GM21367 (cell line): ENCODE results near the gene CKS1B.

Source experiments
- ATAC-seq: cut with Tn5 transposase; IDR thresholded peaks from one replicate; pipeline ENCODE4 v1.9.1; 2021; ENCODE audit not compliant: unreplicated experiment

The CKS1B gene

GRCh38 chr1:155012776-155013602, 38.5 kb downstream of the CKS1B start:
- no peak for ATAC-seq

- no peak for ATAC-seq
Observed at GRCh38 chr1:155013632-155014031, 39.2 kb downstream of the CKS1B start.

DNA sequence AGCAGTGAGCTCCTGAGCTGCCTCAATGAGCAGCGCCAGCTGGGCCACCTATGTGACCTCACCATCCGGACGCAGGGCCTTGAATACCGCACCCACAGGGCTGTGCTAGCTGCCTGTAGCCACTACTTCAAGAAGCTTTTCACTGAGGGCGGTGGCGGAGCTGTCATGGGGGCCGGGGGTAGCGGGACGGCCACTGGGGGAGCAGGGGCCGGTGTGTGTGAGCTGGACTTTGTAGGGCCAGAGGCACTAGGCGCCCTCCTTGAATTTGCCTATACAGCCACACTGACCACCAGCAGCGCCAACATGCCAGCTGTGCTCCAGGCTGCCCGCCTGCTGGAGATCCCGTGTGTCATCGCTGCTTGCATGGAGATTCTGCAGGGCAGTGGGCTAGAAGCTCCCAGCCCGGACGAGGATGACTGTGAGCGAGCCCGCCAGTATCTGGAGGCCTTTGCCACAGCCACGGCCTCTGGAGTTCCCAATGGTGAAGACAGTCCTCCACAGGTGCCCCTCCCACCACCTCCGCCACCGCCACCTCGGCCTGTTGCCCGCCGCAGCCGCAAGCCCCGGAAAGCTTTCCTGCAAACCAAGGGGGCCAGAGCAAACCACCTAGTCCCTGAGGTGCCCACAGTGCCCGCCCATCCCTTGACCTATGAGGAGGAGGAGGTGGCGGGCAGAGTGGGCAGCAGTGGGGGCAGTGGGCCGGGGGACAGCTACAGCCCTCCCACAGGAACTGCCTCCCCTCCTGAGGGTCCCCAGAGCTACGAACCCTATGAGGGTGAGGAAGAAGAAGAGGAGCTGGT, 40.4 kb downstream of the CKS1B start:
- no peak for ATAC-seq

- no peak for ATAC-seq
Observed at GRCh38 chr1:155015527-155016230, 41.2 kb downstream of the CKS1B start.

- ATAC-seq, result no peak
Observed at GRCh38 chr1:155016231-155016831, 41.9 kb downstream of the CKS1B start.

- ATAC-seq, result peak; percentile 57
Observed at GRCh38 chr1:155017041-155017945, 42.8 kb downstream of the CKS1B start.

DNA sequence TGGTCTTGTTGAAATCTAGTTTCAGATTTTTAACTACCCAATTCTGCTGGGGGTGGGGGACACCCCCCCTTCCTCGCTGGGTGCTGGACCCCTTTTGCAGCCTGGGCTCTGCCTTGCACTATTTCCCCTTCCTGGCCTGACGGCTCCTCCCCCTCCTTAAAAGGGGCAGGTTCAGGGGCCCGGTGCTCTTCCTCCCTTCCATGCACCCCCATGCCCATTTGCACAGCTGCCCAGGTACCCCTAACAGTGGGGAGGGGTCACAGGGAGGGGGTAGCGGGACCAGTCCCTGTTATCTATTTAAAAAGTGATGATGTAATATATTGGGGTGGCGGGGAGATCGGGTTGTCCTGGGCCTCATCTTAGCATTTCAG, 43.5 kb downstream of the CKS1B start:
- ATAC-seq, result no peak

GRCh38 chr1:155018617-155019348, 44.3 kb downstream of the CKS1B start:
- ATAC-seq, result no peak

- ATAC-seq, result no peak
Observed at GRCh38 chr1:155019377-155020245, 45.1 kb downstream of the CKS1B start.

DNA sequence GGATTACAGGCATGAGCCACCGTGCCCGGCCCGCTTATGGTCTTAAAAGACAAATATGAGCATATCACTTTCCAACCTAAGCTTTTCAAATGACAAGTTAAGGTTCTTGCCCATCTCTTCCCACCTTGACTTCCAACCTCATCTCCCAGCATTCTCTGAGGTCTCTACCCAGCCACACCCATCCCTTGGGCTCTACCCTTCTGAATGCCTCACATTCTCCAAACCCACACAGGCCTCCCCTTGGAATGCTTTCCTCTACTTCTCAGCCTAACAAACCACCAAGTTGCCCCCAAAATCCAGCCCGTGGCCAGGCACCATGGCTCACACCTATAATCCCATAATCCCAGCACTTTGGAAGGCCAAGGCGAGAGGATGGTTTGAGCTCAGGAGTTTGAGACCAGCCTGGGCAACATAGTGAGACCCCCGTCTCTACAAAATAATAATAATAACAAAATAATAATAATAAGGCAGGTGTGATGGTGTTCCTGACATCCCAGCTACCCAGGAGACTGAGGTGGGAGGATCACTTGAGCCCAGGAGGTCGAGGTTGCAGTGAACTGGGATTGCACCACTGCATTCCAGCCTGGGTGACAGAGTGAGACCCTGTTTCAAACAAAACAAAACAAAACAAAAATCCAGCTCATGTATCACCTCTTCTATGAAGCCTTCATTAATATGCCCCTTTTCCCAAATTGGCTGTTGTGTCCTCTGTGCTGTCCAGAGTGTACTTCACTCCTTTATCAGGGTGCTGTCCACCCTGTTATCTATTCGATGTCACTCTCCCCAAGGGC, 47.9 kb downstream of the CKS1B start:
- no peak for ATAC-seq

DNA sequence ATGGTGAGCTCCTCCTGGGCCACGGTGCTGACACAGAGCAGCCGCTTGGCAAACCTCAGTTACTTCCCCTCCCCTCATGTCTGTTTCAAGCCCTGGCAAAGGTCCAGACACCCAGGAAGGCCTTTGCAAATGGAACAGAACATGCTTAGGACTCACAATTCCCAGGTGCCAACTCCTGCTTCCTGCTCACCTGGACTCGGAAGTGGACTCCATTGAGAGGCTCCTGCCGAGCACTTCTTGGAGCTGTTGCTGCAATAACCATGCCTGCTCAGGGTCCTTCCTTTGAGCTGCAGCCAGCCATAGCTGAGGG, 48.4 kb downstream of the CKS1B start:
- ATAC-seq, result no peak

DNA sequence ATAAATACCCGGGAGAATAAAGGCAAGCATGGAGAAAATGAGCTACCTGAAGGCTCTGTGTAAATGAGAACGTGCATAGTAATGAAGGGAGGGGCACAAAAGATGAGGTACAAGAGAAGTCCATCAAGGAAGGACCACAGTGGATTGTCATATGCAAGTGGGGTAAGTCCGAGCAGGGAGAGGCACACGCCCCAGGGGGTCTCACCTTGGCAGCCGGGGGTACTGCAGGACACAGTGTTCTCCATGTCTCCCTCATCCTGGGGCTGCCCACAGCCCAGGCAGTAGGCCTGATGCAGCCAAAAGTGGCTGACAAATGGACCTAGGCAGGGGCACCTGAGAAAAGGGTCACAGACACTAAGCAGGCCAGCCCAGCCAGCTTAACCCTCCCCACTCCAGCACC, 49.1 kb downstream of the CKS1B start:
- ATAC-seq, result no peak

DNA sequence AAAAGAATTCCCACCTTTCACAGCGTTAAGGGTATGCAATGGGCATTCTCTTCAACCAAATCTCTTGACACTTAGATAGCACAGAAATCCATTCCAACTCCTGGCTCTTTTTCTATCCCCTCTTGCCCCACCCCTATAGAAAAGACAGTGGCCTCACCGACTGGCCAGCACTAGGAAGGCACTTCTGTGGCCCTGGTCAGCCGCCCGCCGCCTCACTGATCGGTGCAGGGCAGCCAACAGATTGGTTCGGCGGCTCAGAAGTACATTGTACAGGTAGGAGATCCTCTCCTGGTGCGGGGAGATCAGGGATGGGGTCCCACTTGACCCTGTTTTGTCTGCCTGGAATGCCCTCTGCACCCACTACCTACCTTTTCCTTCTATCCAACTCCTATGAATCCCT, 49.8 kb downstream of the CKS1B start:
- ATAC-seq, result no peak

DNA sequence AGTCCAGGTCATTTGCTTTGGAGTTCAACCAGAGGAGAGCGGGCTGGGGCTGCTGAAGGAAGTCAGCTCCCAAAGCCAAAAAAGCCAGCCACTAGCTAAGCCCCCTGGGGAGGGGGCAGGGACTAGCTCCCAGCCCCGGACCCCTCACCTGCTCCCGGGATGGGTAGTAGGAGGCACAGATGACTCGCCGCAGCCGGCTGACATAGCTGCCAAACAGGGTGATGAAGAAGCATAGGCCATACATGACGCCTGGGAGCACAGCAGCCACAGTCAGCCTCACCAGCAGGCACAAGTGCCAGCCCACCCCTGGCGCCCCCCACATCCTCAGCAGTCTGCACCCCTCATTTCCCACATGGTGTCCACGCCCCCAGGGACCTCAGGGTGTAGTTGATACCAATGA, 51.7 kb downstream of the CKS1B start:
- ATAC-seq, result no peak

DNA sequence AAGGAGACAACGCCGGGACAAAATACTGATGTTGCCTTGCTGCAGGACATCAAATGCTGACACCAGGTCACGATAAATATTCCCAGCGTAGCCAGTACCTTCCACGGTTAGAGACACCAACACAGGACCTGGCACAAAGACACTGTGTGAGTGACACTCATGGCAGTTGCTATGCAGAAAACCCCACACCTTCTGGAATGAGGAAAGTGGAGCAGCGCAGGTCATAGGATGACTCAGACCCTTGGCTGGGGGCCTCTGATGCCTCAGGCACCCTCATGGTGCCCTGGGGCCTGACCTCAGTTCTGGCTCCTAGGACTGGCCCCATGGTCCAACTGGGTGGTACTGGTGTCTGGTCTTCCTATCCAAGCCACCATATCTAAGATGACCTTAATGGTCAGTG, 52.1 kb downstream of the CKS1B start:
- no peak for ATAC-seq
